HT-29 (cell line): ENCODE results near the gene CCNB1. TPM values are rescaled to one million over a fixed set of nuclear protein-coding genes. Genes with fewer than 3 reads are reported as not detected.
"Not testable (repeated sequence)": the region's sequence is repeated elsewhere in the genome, so short reads cannot be mapped to it uniquely, and the experiment has no call there.

Source experiments
- DNase-seq: peaks from one replicate; pipeline ENCODE4 v3.0.0-alpha.2; 2015; ENCODE audit warnings: low spot score
- total RNA-seq: library from RNA; depleted of rRNA; stranded (reverse); fragments of >200 nt; shearing (Covaris generic); gene quantifications from 2 replicates; pipeline ENCODE4 v1.2.3, GENCODE V29; 2014

The CCNB1 gene
- total RNA-seq, 1 experiment from 2014 or later: 135 TPM

DNA sequence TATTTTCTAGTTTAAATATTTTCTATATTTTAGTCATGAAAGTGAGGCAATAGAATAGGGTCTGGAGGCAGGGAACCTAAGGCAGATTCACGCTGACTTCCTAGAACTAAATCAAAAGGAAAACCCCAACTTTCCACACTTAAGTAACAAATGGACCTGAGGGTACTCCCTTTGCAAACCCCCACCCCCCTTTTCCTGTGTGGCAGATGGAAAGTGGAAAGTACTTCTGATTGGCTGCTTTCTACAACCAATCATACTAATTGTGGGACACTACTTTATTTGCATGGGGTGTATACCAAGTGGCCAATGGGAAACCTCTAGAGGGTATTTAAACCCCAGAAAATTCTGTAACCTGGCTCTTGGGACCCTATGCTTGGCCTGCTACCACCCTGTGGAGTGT lies 17.7 kb downstream of the CCNB1 start:
- DNase-seq: no peak

DNA sequence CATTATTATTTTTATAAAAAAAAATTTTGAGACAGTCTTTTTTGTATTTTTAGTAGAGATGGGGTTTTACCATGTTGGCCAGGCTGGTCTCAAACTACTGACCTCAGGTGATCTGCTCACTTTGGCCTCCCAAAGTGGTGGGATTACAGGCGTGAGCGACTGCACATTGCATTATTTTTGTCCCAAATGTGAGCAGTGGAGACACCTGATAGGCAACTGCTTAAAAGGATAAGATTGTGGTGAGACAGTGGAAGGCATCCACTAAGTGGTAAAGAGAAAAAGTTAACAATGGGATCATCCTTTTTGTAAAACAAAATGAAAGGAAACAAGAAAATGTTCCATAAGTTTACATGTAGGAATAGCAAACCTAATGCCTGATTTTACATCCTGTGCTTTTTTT lies 20.4 kb downstream of the CCNB1 start:
- no peak for DNase-seq

DNA sequence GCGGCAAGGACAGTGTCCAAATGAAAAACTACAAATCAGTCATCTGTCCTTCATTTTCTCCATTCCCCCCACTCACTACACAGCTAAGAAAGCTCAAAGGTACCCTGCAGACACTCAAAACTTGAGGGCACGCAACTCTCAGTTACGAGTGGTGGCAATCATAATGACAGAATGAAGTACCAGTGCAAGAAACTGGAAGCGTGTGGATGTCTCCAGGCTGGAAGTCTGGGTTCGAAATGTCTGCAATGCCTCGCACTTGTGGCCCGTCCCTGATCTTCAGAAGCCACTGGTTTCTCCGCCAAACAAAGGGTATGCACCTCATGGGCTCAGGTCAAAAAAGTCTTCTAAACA lies 21.8 kb downstream of the CCNB1 start:
- DNase-seq: no peak

DNA sequence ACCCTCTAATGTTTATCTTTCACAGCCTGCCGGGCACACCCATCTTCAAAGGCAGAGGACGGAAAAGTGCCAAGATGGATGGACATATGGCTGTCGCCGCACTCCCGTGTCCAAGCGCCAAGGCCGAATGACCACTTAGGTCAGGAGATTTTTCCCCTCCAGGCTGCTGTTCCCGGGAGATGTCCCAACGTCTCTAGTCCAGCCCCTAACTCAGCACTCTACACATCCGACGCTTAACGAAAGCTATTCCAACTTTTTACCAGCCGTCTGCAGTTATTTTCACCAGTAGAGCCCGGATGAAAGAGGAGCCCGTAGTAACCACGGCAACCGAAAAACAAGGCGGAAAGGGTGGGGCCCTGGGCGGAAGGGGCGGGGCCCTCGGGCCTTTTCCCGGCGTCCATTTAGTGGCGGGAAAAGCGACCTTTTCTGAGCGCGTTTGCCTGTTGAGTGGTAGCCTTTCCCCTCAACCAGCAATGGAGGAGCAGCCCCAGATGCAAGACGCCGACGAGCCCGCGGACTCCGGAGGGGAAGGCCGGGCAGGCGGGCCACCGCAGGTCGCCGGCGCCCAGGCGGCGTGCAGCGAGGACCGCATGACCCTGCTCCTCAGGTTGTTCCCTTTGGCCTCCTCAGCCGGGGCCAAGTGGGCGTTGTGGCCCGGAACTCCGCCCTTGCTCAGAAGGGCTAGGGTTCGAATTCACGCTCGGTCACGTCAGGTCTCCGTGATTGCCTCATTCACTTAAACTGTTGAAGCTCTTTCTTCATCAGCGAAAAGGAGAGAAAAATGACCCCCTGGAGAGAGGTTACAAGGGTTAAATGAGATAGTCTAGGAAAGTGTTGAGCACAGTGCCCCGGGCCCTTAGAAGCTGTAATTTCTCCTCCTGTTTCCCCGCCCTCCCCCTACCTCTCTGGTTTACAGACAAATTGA lies 22.5 kb downstream of the CCNB1 start, which contains the start of gene CENPH:
Gene CENPH, plus strand, starts transcription at position 422 of the 925 bp plus-strand sequence. Its CDS starts 52 bp downstream, at position 474.
- peak; percentile 97 for DNase-seq

DNA sequence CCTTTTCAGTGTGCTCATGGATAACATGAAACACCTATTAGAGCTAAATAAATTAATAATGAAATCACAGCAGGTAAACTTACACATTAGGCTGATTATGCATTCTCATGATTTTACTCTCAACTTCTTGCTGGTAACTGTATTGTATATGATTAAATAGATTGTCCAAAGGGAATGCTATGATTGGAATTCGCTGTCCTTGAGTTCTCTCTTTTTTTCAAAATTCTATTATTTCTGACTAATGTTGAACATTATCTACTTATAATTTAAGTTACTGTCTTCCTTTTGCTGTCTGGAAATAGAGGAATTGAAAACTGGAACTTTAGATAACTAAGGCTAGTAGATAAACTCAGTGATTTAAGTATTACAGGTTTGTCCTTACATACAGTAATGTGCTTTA lies 35.5 kb downstream of the CCNB1 start:
- DNase-seq: no peak

DNA sequence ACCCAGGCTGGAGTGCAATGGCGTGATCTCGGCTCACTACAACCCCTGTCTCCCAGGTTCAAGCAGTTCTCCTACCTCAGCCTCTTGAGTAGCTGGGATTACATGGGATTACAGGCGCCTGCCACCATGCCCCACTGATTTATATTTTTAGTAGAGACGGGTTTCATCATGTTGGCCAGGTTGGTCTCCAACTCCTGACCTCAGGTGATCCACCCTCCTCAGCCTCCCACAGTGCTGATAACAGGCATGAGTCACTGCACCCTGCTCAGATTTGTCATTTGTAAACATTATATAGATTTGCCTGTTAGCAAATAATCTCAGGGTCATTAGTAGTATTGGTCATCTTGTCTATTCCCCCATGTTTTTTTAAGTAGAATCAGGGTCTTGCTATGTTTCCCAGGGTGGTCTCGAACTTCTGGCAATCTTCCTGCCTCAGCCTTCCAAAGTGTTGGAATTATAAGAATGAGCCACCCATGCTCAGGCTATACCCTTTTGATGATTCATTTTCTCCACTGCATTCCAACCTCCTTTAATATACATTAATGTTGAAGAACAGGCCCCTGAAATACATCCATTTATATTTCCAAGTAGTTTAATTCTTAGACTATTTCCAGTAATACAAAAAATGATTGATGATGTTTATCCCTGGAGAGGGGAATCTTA lies 39.7 kb downstream of the CCNB1 start:
- no peak for DNase-seq

DNA sequence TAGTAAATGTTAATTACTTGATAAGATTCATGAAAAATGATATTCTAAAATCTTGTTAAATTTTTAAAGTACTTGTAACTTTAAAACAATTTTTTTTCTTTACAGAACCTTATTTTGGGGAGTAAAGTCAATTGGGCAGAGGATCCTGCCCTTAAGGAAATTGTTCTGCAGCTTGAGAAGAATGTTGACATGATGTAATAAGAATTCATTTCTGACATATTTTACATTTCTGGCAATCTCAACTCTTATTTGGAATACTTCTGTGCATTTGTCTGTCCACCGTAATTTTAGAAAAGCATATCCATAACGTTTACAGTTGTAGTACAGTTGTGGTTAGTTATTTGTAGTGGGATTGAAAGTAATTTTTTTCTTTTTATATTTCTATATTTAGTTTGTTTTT lies 42.7 kb downstream of the CCNB1 start:
- no peak for DNase-seq

DNA sequence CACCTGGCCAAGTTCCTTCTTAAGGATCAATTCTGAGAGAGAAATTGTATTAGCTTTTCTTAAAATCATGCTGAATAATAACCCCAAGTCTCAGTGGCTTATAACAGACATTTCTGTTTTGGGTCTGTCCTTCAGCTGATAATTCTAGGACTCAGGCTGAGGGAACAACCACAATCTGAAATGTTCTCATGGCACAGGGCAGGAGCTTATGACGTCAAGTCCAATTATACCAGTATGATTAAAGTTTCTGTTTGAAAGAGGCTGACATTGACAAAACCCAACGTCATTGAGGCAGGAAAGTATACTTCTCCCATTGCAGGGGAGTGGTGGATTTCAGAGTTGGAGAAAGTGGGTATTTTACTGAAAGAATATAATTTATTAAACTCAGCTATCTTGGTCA lies 44.2 kb downstream of the CCNB1 start:
- DNase-seq: no peak

DNA sequence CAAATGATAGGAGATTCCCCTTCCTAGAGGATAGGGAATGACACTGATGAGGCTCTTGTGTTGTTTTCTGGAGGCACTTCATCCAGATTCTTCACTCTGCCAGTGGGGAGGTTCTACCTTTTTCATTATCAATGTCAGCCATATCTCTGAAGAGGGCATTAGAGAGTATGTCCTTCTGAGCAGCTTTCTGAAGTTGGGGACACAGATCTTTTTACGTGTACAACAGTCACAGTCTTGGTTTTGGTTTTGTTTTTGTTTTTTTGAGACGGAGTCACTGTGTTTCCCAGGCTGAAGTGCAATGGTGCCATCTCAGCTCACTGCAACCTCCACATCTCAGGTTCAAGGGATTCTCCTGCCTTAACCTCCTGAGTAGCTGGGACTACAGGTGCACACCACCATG lies 45.1 kb downstream of the CCNB1 start:
- DNase-seq: no peak

DNA sequence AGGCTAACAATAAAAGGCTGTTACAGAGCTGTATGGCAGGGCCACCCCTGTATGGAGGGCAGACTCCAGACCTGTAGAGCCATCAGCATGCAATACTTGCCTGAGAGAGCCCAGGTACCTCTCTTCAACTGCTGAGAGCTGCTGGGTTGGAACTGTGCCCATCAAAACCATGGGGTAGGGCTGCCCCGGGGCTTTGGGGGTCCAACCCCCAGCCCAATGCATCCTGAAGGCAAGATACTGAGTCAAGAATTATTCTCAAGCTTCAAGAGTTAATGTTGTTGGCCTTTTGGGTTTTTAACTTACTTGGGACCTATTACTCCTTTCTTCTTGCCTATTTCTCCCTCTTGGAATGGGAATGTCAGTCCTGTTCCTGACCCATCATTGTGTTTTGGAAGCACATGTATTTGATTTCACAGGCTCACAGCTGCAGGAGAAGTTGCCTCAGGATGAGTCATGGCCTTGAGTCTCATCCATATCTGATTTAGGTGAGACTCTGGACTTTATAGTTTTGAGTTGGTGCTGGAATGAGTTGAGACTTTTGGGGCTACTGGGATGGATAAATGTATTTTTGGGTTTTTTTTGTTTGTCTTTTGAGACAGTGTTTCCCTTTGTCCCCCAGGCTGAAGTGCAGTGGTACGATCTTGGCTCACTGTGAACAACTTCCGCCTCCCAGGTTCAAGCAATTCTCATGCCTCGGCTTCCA lies 46.7 kb downstream of the CCNB1 start:
- DNase-seq: no peak

DNA sequence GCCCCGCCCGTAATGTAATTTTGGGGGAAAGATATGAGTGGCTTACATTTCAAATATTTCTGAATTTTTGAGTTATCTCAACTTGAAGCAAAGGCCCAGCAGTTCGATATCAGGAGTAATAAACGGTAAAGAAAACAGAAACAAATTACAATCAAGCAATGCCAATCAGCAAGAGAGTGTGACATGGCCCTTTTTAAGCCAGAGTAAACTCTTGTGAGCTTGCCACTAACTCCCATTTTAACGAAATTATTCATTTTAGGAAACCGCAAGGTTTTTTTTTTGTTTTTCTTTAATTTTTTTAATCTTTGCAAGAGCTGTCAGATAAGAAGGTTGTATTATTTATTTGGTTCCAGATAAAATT lies 50.2 kb downstream of the CCNB1 start:
- DNase-seq: no peak

DNA sequence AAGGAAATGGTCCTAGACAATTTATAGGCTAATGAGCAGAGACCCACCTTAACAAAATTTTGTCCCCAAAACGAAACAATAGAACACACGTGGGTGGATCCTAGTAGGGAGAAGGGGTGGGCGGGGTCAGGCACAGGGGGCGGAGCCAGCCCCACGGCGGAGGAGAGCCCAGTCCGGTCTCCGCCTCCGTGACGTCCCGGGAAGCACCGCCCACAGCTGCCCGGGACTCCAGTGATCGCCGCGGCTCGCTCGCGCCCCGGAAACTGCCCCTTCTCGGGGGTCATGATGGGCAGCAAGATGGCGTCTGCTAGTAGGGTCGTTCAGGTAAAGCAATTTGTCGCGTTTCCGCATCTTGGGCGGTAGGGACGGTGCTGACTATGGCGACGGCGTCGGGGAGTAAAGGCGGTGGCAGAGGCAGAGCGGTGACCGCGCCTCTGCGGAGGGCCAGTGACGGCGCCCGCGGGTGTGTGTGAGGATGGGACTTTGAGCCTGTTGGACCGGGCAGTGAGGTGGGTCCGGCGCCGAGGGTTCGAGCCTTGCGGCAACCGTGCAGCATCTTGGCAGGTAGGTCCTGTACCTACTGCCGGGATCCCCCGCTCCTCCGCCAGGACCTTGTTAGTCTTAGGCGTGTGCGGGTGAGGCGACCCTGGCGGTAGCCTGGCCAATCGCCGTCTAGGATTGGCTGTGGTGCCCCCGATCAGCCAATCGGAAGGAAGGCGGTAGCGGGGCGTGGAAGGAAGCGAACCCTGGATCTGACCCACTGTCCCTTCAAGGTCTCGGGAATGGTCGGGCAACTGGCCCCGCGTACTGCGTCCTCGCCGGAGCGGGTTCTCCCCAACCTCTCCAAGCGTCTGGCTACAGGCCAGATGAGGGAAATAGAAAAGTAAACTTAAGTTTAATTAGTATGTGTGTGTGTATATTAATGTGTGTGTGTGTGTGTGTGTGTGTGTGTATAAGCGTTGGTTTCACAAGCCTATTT lies 50.9 kb downstream of the CCNB1 start:
- DNase-seq: peak; percentile 94

DNA sequence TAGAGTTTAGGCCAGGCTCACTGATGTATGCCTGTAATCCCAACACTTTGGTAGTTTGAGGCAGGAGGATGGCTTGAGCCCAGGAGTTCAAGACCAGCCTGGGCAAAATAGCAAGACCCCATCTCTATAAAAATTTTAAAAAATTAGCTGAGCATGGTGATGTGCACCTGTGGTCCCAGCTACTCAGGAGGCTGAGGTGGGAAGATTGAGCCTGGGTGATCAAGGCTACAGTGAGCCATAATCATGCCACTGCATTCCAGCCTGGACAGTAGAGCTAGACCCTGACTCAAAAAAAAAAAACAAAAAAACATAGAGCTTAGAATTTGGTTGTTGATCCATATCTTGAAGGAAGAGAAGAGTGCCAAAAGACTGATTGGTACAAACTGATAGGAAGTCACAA lies 53.0 kb downstream of the CCNB1 start:
- DNase-seq: no peak

DNA sequence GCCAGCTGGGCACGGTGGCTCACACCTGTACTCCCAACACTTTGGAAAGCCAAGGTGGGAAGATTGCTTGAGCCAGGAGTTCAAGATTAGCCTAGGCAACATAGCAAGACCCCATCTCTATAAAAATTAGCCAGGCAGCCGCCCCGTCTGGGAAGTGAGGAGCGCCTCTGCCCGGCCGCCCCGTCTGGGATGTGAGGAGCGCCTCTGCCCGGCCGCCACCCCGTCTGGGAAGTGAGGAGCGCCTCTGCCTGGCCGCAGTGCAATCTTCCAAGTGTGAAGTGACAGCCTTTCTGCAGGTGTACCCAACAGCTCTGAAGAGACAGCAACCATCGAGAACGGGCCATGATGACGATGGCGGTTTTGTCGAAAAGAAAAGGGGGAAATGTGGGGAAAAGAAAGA lies 53.4 kb downstream of the CCNB1 start:
- DNase-seq: not testable (repeated sequence)

DNA sequence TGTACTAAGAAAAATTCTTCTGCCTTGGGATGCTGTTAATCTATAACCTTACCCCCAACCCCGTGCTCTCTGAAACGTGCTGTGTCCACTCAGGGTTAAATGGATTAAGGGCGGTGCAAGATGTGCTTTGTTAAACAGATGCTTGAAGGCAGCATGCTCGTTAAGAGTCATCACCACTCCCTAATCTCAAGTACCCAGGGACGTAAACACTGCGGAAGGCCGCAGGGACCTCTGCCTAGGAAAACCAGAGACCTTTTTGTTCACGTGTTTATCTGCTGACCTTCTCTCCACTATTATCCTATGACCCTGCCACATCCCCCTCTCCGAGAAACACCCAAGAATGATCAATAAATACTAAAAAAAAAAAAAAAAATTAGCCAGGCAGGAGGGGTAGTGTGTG lies 53.9 kb downstream of the CCNB1 start:
- DNase-seq: not testable (repeated sequence)

DNA sequence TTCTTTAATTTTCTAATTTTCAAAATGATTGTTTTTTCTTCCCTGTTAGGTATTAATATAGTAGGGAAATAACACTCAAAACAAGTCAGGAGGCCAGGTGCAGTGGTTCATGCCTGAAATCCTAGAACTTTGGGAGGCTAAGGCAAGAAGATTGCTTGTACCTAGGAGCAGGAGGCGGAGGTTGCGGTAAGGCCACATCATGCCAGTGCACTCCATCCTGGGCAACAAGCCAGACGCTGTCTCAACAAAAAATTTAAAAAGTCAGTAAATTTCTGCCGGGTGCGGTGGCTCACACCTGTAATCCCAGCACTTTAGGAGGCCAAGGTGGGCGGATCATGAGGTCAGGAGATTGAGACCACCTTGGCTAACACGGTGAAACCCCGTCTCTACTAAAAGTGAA lies 57.6 kb downstream of the CCNB1 start:
- no peak for DNase-seq

DNA sequence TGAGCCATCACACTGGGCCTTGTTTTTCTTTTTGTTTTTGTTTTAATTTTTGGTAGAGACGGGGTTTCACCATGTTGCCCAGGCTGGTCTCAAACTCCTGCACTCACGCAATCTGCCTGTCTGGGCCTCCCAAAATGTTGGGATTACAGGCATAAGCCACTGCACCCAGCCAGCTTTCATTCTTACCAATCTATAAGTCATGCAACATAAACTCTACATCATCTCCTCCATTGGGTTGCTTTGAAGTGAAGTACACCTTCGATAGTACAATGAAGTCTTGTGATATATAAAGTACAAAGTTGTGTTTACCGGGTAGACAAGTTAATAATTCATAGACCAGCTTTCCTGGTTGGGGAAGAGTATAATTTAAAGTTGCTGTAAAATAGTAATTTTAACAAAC lies 58.9 kb downstream of the CCNB1 start:
- no peak for DNase-seq
